ENCODE results near the gene GMDS. TPM values are rescaled to one million over a fixed set of nuclear protein-coding genes. Genes with fewer than 3 reads are reported as not detected.

GMDS gene
- total and polyA plus RNA-seq, 5 donors, result 8.1 to 13.5 (median 12.6) TPM

DNA sequence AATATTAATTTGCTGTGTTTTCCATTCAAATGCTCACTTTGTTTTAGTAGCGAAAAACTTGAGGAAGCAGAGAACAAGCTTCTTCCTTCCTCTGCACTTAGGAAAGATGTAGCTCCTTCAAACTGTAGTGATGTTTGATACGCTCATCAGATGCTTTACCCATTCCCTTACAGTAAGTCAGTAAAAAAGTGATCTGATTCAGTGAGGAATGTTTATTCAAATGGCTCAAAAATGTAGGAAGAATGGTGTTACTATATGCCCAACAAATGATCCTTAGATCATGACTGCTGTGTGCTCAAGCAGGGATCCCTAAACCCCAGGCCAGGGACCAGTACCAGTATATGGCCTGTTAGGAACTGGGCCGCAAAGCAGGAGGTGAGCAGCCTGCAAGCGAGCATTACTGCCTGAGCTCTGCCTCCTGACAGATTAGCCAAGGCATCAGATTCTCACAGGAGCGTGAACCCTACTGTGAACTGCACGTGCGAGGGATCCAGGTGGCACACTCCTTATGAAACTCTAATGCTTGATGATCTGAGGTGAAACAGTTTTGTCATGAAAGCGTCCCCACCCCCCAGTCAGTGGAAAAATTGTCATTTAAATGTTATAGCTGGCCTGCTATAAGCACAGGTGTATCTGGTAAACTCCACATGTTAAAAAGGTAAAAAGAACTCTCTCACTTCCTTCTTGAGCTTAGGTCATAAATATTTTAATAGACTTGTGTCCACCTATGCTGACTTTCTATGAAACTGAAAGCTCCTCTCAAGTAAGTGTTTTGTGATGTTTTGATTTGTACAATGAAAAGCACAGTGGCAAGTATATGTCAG, 448.5 kb downstream of the GMDS start:
- peaks cover 2% of the 10 kb centered on the region for H3K4me1 ChIP-seq (ENCODE audit: control insufficient read depth, insufficient read depth, low read length)
- H3K27me3 ChIP-seq (ENCODE audit: control insufficient read depth, insufficient read depth), result no peaks in the 10 kb centered on the region
- DNase-seq (no peak), ATAC-seq (no peak)
- WGBS, result 91% methylated on average over 8 of the region's 8 CpGs
- no peak overlapping the region for H3K27ac ChIP-seq (ENCODE audit: low read length)
- H3K4me3 ChIP-seq (ENCODE audit: low read length), result no peak overlapping the region
- H3K9me3 ChIP-seq (ENCODE audit: control insufficient read depth, low read length), result no peaks in the 10 kb centered on the region
- intact Hi-C loops (cut with DNase I), result no loop called here

GRCh38 chr6:1795910-1796309, 449.5 kb downstream of the GMDS start:
- no peak overlapping the region for H3K27ac ChIP-seq (ENCODE audit: low read length)
- intact Hi-C loops (cut with DNase I), result no loop called here
- 83% methylated on average over 4 of the region's 4 CpGs for WGBS
- H3K9me3 ChIP-seq (ENCODE audit: control insufficient read depth, low read length), result no peaks in the 10 kb centered on the region
- H3K4me3 ChIP-seq (ENCODE audit: low read length), result no peak overlapping the region
- ATAC-seq, result no peak
- DNase-seq, result no peak
- H3K27me3 ChIP-seq (ENCODE audit: control insufficient read depth, insufficient read depth), result no peaks in the 10 kb centered on the region
- H3K4me1 ChIP-seq (ENCODE audit: control insufficient read depth, insufficient read depth, low read length), result peaks cover 2% of the 10 kb centered on the region

DNA sequence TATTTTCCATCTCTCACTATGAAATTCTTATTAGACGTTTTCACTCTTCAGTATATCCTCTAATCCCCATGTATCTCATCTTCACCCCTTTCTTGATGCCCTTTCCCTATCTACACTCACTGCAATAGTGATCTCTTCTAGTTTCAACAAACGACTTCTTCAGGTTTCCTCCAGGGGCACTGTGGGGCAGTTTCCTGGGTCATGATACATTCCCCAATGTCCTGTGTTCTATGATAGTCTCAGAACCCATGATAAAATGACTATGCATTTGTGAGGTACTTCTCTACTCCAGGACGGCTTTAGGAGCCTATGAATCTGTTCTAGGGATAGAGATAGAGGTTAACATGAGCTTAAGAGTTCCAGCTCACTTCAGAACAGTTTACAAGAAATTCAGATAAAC, 452.4 kb downstream of the GMDS start:
- intact Hi-C loops (cut with DNase I), result no loop called here
- Histone ChIP-seq H3K4me1 (ENCODE audit: control insufficient read depth, insufficient read depth, low read length) (peaks cover 4% of the 10 kb centered on the region), H3K27me3 (ENCODE audit: control insufficient read depth, insufficient read depth) (no peaks in the 10 kb centered on the region), H3K9me3 (ENCODE audit: control insufficient read depth, low read length) (no peaks in the 10 kb centered on the region), H3K27ac (ENCODE audit: low read length) (no peak overlapping the region), H3K4me3 (ENCODE audit: low read length) (no peak overlapping the region)
- ATAC-seq, result no peak
- DNase-seq, result no peak
- WGBS, result 69% methylated on average over 3 of the region's 3 CpGs

- DNase-seq (no peak), ATAC-seq (no peak)
- Histone ChIP-seq H3K4me1 (ENCODE audit: control insufficient read depth, insufficient read depth, low read length) (peaks cover 4% of the 10 kb centered on the region), H3K27me3 (ENCODE audit: control insufficient read depth, insufficient read depth) (no peaks in the 10 kb centered on the region), H3K27ac (ENCODE audit: low read length) (no peak overlapping the region), H3K9me3 (ENCODE audit: control insufficient read depth, low read length) (no peaks in the 10 kb centered on the region), H3K4me3 (ENCODE audit: low read length) (no peak overlapping the region)
- 97% methylated on average over 3 of the region's 3 CpGs for WGBS
- intact Hi-C loops (cut with DNase I), result no loop called here
Observed at GRCh38 chr6:1790684-1791083, 454.7 kb downstream of the GMDS start.

GRCh38 chr6:1789092-1789491, 456.3 kb downstream of the GMDS start:
- no peak for DNase-seq
- ATAC-seq, result peak in 1 of 2 donors; percentile 32
- 82% methylated on average over 4 of the region's 4 CpGs for WGBS
- H3K4me3 ChIP-seq (ENCODE audit: low read length), result no peak overlapping the region
- H3K27me3 ChIP-seq (ENCODE audit: control insufficient read depth, insufficient read depth), result no peaks in the 10 kb centered on the region
- no peak overlapping the region for H3K27ac ChIP-seq (ENCODE audit: low read length)
- intact Hi-C loops (cut with DNase I), result no loop called here
- H3K9me3 ChIP-seq (ENCODE audit: control insufficient read depth, low read length), result no peaks in the 10 kb centered on the region
- H3K4me1 ChIP-seq (ENCODE audit: control insufficient read depth, insufficient read depth, low read length), result peaks cover 4% of the 10 kb centered on the region

GRCh38 chr6:1787894-1788293, 457.5 kb downstream of the GMDS start:
- intact Hi-C loops (cut with DNase I), result no loop called here
- Histone ChIP-seq H3K4me1 (ENCODE audit: control insufficient read depth, insufficient read depth, low read length) (peaks cover 4% of the 10 kb centered on the region), H3K4me3 (ENCODE audit: low read length) (no peak overlapping the region), H3K27me3 (ENCODE audit: control insufficient read depth, insufficient read depth) (no peaks in the 10 kb centered on the region), H3K9me3 (ENCODE audit: control insufficient read depth, low read length) (no peaks in the 10 kb centered on the region), H3K27ac (ENCODE audit: low read length) (no peak overlapping the region)
- peak in 2 of 3 donors; percentile 66 to 70 for DNase-seq
- whole genome bisulfite sequencing, result 62% methylated on average over 8 of the region's 8 CpGs
- ATAC-seq, result peak; percentile 85 to 87

DNA sequence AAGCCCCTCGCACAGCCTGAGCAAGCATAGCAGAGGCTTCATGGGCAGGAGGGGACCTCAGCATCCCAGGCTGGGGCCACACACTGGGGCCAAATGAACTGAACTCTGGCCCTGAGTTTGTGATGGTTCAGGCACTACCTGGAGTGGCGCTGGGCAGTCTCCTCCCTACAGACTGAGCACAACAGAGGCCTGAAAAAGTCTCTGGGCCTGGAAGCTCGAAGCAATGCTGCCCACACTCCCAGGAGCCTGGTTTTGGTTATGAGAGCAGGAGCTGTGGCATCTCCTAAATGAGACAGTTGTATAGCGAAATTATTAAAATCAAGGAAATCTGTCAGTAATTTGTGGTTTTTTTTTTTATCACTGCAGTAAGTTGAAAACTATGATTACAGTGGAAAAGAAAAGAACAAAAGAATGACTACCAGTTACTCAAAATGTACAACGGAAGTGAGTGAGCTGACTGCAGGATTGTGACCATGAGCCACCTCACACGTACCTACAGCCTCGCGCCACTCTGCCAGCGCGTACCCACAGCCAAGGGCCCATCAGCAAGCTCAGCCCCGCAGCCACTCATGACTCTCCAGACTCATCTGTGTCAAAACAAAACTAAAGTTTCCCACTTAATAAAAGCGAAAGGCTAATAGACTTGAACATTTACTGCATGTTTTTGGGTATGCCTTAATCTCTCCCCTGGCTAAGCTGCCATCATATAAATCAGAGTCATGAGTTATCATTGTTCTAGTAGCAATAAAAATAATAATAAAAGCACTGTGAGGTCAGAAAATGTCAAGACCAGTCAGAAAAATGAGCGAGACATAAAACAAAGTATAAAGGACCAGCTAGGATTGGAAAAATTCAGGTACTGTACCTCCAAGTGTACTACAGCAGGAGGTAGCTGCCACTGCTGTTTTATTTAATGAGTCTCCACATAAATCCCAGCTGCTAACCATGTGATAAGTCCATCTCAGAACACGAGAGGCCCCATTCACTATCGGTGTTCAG, 458.7 kb downstream of the GMDS start:
- no peak for DNase-seq

DNA sequence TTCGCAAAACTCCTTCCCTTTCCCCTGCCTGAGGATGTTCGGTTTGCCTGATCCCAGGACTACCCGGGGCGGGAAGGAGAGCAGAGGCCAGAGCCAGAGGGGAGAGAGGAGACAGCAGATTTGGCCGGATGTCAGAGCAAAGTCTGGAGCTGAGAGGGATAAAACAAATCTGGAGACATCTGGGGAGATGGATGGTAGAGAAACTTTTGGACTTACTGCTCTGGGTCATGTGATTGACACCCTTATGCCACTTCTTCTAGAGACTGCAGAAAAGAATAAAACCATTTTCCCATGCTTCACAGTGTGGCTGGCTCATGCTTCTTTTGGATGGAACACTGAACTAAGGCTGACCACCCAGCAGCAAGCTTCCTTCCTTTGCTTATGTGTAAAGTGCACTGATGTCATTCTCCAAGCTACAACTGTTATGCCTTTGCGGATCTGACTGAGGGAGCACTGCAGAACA, 461.0 kb downstream of the GMDS start:
- Histone ChIP-seq H3K27me3 (ENCODE audit: control insufficient read depth, insufficient read depth) (no peaks in the 10 kb centered on the region), H3K4me1 (ENCODE audit: control insufficient read depth, insufficient read depth, low read length) (peaks cover 4% of the 10 kb centered on the region), H3K4me3 (ENCODE audit: low read length) (no peak overlapping the region), H3K9me3 (ENCODE audit: control insufficient read depth, low read length) (no peaks in the 10 kb centered on the region), H3K27ac (ENCODE audit: low read length) (no peak overlapping the region)
- DNase-seq, result peak in 1 of 3 donors; percentile 52
- peak; percentile 67 to 77 for ATAC-seq
- intact Hi-C loops (cut with DNase I), result no loop called here
- 47% methylated on average over 6 of the region's 6 CpGs for WGBS

More for the DNA sequence above, 458.7 kb downstream of the GMDS start:
- H3K4me3 ChIP-seq (ENCODE audit: low read length), result no peak overlapping the region
- intact Hi-C loops (cut with DNase I), result no loop called here
- H3K4me1 ChIP-seq (ENCODE audit: control insufficient read depth, insufficient read depth, low read length), result peaks cover 4% of the 10 kb centered on the region
- no peak overlapping the region for H3K27ac ChIP-seq (ENCODE audit: low read length)
- 92% methylated on average over 15 of the region's 15 CpGs for WGBS
- no peak for ATAC-seq
- no peaks in the 10 kb centered on the region for H3K9me3 ChIP-seq (ENCODE audit: control insufficient read depth, low read length)
- H3K27me3 ChIP-seq (ENCODE audit: control insufficient read depth, insufficient read depth), result no peaks in the 10 kb centered on the region

- DNase-seq (no peak), ATAC-seq (no peak)
- WGBS, result 93% methylated on average over 4 of the region's 4 CpGs
- H3K4me3 ChIP-seq (ENCODE audit: low read length), result no peak overlapping the region
- no peaks in the 10 kb centered on the region for H3K4me1 ChIP-seq (ENCODE audit: control insufficient read depth, insufficient read depth, low read length)
- H3K27ac ChIP-seq (ENCODE audit: low read length), result no peak overlapping the region
- H3K27me3 ChIP-seq (ENCODE audit: control insufficient read depth, insufficient read depth), result no peaks in the 10 kb centered on the region
- intact Hi-C loops (cut with DNase I), result no loop called here
- H3K9me3 ChIP-seq (ENCODE audit: control insufficient read depth, low read length), result no peaks in the 10 kb centered on the region
Observed at GRCh38 chr6:1781817-1782184, 463.6 kb downstream of the GMDS start.

DNA sequence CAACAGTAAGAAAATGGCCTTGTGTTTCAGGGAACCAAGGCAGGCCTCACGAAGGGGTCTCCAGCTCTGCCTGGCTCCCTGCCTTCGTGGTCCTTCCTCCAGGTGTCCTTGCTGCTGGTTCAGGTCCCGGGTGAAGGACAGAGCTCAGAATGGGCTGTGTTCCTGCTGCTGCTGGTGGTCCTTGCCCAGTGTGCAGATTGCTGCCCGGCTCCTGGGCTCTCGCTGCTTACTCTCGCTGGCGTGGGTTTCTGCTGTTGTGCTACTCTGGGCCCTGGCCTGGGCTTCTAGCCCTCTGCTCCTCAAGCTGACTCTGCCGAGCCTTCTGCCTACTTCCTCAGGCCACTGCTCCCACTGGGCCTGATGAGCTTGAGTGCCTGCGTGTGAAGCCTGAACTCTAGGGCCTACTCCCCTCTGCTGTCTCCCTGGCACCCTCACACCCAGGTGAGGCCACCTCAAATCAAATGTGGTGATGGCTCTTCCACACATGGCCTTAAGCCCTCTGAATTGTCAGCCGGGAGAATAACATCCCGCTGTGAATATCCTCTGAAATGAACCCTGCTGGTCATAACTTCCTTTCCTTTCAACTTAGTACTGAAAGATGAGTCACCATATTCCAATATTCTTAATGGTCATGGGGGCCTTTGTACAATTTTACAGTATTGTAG, 464.1 kb downstream of the GMDS start:
- Histone ChIP-seq H3K4me1 (ENCODE audit: control insufficient read depth, insufficient read depth, low read length) (no peaks in the 10 kb centered on the region), H3K4me3 (ENCODE audit: low read length) (no peak overlapping the region), H3K9me3 (ENCODE audit: control insufficient read depth, low read length) (no peaks in the 10 kb centered on the region), H3K27ac (ENCODE audit: low read length) (no peak overlapping the region), H3K27me3 (ENCODE audit: control insufficient read depth, insufficient read depth) (no peaks in the 10 kb centered on the region)
- WGBS, result 88% methylated on average over 11 of the region's 11 CpGs
- ATAC-seq (peak in 1 of 2 donors; percentile 12), DNase-seq (no peak)
- intact Hi-C loops (cut with DNase I), result no loop called here
